Measurements from ENCODE around the gene EYA2. TPM values are rescaled to one million over a fixed set of nuclear protein-coding genes. Genes with fewer than 3 reads are reported as not detected.
A peak's percentile ranks its signal among the peaks of the same experiment; 100 is the strongest.

Gene EYA2
- total RNA-seq, 1 donor from 2014 or later = 1.8 TPM

GRCh38 chr20:47106786-47107185 is 212.1 kb downstream of the EYA2 start:
- TF ChIP-seq EZH2phosphoT487 (IDR thresholded peaks at IDR 0.05) (no peak), EZH2 (IDR thresholded peaks at IDR 0.05) (no peak), CTCF (IDR thresholded peaks at IDR 0.05) (no peak)
- Histone ChIP-seq H4K20me1 (ENCODE audit: low read depth) (no peaks in the 10 kb centered on the region), H3K27ac (no peak overlapping the region), H2AFZ (replicated peaks) (no peak overlapping the region), H3K9me3 (ENCODE audit: low read depth) (no peaks in the 10 kb centered on the region), H3K4me1 (no peaks in the 10 kb centered on the region), H3K9ac (no peak overlapping the region), H3K36me3 (no peaks in the 10 kb centered on the region), H3K79me2 (ENCODE audit: low read depth) (no peaks in the 10 kb centered on the region), H3K4me2 (no peak overlapping the region), H3K4me3 (no peak overlapping the region), H3F3A (ENCODE audit: low read depth) (no peaks in the 10 kb centered on the region), H3K27me3 (no peaks in the 10 kb centered on the region)
- no peak overlapping the region for H3K4me3 Mint-ChIP-seq
- no peak for DNase-seq (ENCODE audit: low spot score)
- no peak overlapping the region for H3K27ac Mint-ChIP-seq
- peaks cover 6% of the 10 kb centered on the region for H3K4me1 Mint-ChIP-seq
- no peaks in the 10 kb centered on the region for H3K36me3 Mint-ChIP-seq
- peaks cover 5% of the 10 kb centered on the region for H3K27me3 Mint-ChIP-seq (ENCODE audit: insufficient read depth, low read depth)
- H3K9me3 Mint-ChIP-seq = peaks cover 18% of the 10 kb centered on the region

- no peaks in the 10 kb centered on the region for H3K36me3 Mint-ChIP-seq
- no peaks in the 10 kb centered on the region for H3K27me3 ChIP-seq
- H3K4me3 Mint-ChIP-seq = no peak overlapping the region
- peaks cover 5% of the 10 kb centered on the region for H3K27me3 Mint-ChIP-seq (ENCODE audit: insufficient read depth, low read depth)
- no peaks in the 10 kb centered on the region for H3K79me2 ChIP-seq (ENCODE audit: low read depth)
- TF ChIP-seq EZH2 (IDR thresholded peaks at IDR 0.05) (no peak), EZH2phosphoT487 (IDR thresholded peaks at IDR 0.05) (no peak), CTCF (IDR thresholded peaks at IDR 0.05) (no peak)
- H3K36me3 ChIP-seq = no peaks in the 10 kb centered on the region
- H3K27ac Mint-ChIP-seq = peak overlapping the region; percentile 39
- no peaks in the 10 kb centered on the region for H3K4me1 ChIP-seq
- H3K9me3 Mint-ChIP-seq = peaks cover 10% of the 10 kb centered on the region
- H4K20me1 ChIP-seq (ENCODE audit: low read depth) = no peaks in the 10 kb centered on the region
- H3K27ac ChIP-seq = no peak overlapping the region
- H3F3A ChIP-seq (ENCODE audit: low read depth) = no peaks in the 10 kb centered on the region
- H3K9me3 ChIP-seq (ENCODE audit: low read depth) = no peaks in the 10 kb centered on the region
- no peak overlapping the region for H3K9ac ChIP-seq
- H3K4me1 Mint-ChIP-seq = peaks cover 6% of the 10 kb centered on the region
- no peak overlapping the region for H3K4me2 ChIP-seq
- DNase-seq (ENCODE audit: low spot score) = no peak
- no peak overlapping the region for H3K4me3 ChIP-seq
- H2AFZ ChIP-seq (replicated peaks) = no peak overlapping the region
Measured at GRCh38 chr20:47108994-47109393, 214.4 kb downstream of the EYA2 start.

GRCh38 chr20:47110819-47111218 is 216.2 kb downstream of the EYA2 start:
- no peaks in the 10 kb centered on the region for H3K79me2 ChIP-seq (ENCODE audit: low read depth)
- no peaks in the 10 kb centered on the region for H4K20me1 ChIP-seq (ENCODE audit: low read depth)
- Mint-ChIP-seq H3K36me3 (no peaks in the 10 kb centered on the region), H3K27ac (no peak overlapping the region), H3K4me3 (no peak overlapping the region), H3K4me1 (peaks cover 6% of the 10 kb centered on the region), H3K27me3 (ENCODE audit: insufficient read depth, low read depth) (peaks cover 5% of the 10 kb centered on the region), H3K9me3 (peaks cover 10% of the 10 kb centered on the region)
- TF ChIP-seq EZH2 (IDR thresholded peaks at IDR 0.05) (no peak), CTCF (IDR thresholded peaks at IDR 0.05) (no peak), EZH2phosphoT487 (IDR thresholded peaks at IDR 0.05) (no peak)
- no peak overlapping the region for H3K4me3 ChIP-seq
- no peaks in the 10 kb centered on the region for H3K9me3 ChIP-seq (ENCODE audit: low read depth)
- no peaks in the 10 kb centered on the region for H3K4me1 ChIP-seq
- H3K4me2 ChIP-seq = no peak overlapping the region
- no peak overlapping the region for H2AFZ ChIP-seq (replicated peaks)
- H3K27ac ChIP-seq = no peak overlapping the region
- no peak for DNase-seq (ENCODE audit: low spot score)
- no peak overlapping the region for H3K9ac ChIP-seq
- no peaks in the 10 kb centered on the region for H3K36me3 ChIP-seq
- H3F3A ChIP-seq (ENCODE audit: low read depth) = no peaks in the 10 kb centered on the region
- no peaks in the 10 kb centered on the region for H3K27me3 ChIP-seq
